ENCODE results near the gene GFY. TPM values are rescaled to one million over a fixed set of nuclear protein-coding genes. Genes with fewer than 3 reads are reported as not detected.

Gene GFY
- total RNA-seq, 6 donors from 2014 or later = not detected

GRCh38 chr19:49428547-49429451 lies 3.6 kb downstream of the GFY start:
- peaks cover 0 to 82% (median 49%) of the 10 kb centered on the region in 4 donors for H3K27me3 ChIP-seq
- ATAC-seq (ENCODE audit: low FRiP score in 2 of 2) (no peak), DNase-seq (no peak)
- peaks cover 6 to 29% (median 16%) of the 10 kb centered on the region in 4 donors for H3K4me1 ChIP-seq
- peak overlapping the region in 2 of 4 donors; percentile 1 to 10 for H3K4me3 ChIP-seq
- H3K27ac ChIP-seq = no peak overlapping the region
- 12 to 19% methylated on average over 24 to 28 of the region's 29 CpGs for WGBS, 2 donors
- H3K9me3 ChIP-seq = no peaks in the 10 kb centered on the region
- no peaks in the 10 kb centered on the region for H3K36me3 ChIP-seq
- no peak for TF ChIP-seq POLR2AphosphoS5 (IDR thresholded peaks at IDR 0.05)
- no peak for TF ChIP-seq POLR2A (IDR thresholded peaks at IDR 0.05)
- TF ChIP-seq EP300 (IDR thresholded peaks at IDR 0.05) = no peak
- TF ChIP-seq CTCF (IDR thresholded peaks at IDR 0.05) = no peak

- no peak overlapping the region for H3K4me3 ChIP-seq
- no peak for ATAC-seq (ENCODE audit: low FRiP score in 2 of 2)
- no peak overlapping the region for H3K27ac ChIP-seq
- peaks cover 6 to 25% (median 16%) of the 10 kb centered on the region in 4 donors for H3K4me1 ChIP-seq
- no peak for TF ChIP-seq EP300 (IDR thresholded peaks at IDR 0.05)
- WGBS, 2 donors = 67 to 68% methylated on average over 4 to 9 of the region's 9 CpGs
- H3K36me3 ChIP-seq = no peaks in the 10 kb centered on the region
- H3K9me3 ChIP-seq = no peaks in the 10 kb centered on the region
- no peak for DNase-seq
- peaks cover 0 to 84% (median 51%) of the 10 kb centered on the region in 4 donors for H3K27me3 ChIP-seq
Observed at GRCh38 chr19:49430172-49430677, 5.0 kb downstream of the GFY start.

- H3K4me3 ChIP-seq = no peak overlapping the region
- H3K4me1 ChIP-seq = peaks cover 6 to 25% (median 16%) of the 10 kb centered on the region in 4 donors
- DNase-seq (no peak), ATAC-seq (ENCODE audit: low FRiP score in 2 of 2) (peak in 1 of 2 donors; percentile 13)
- no peaks in the 10 kb centered on the region for H3K36me3 ChIP-seq
- TF ChIP-seq CTCF (IDR thresholded peaks at IDR 0.05) (peak in 1 of 6 experiments; percentile 18), POLR2A (IDR thresholded peaks at IDR 0.05) (no peak)
- H3K27me3 ChIP-seq = peaks cover 0 to 79% (median 48%) of the 10 kb centered on the region in 4 donors
- H3K27ac ChIP-seq = no peak overlapping the region
- WGBS, 2 donors = 49 to 71% methylated on average over 10 to 23 of the region's 28 CpGs
- H3K9me3 ChIP-seq = no peaks in the 10 kb centered on the region
Observed at GRCh38 chr19:49430678-49431329, 5.6 kb downstream of the GFY start.

GRCh38 chr19:49431330-49431749 lies 6.2 kb downstream of the GFY start:
- no peak overlapping the region for H3K4me3 ChIP-seq
- H3K9me3 ChIP-seq = no peaks in the 10 kb centered on the region
- ATAC-seq (ENCODE audit: low FRiP score in 2 of 2) = no peak
- peaks cover 0 to 79% (median 48%) of the 10 kb centered on the region in 4 donors for H3K27me3 ChIP-seq
- no peak for TF ChIP-seq EP300 (IDR thresholded peaks at IDR 0.05)
- TF ChIP-seq POLR2A (IDR thresholded peaks at IDR 0.05) = no peak
- no peak for TF ChIP-seq CTCF (IDR thresholded peaks at IDR 0.05)
- no peak for TF ChIP-seq POLR2AphosphoS5 (IDR thresholded peaks at IDR 0.05)
- 42 to 57% methylated on average over 21 to 26 of the region's 29 CpGs for WGBS, 2 donors
- no peak overlapping the region for H3K27ac ChIP-seq
- DNase-seq = no peak
- no peaks in the 10 kb centered on the region for H3K36me3 ChIP-seq
- peaks cover 7 to 26% (median 16%) of the 10 kb centered on the region in 4 donors for H3K4me1 ChIP-seq

Measured in upper lobe of left lung (tissue), 6 donors.